CD14-positive monocyte (primary cell): ENCODE measurements around the gene MMRN1. TPM values are rescaled to one million over a fixed set of nuclear protein-coding genes. Genes with fewer than 3 reads are reported as not detected.

ENCODE experiments used
- DNase-seq, 3 donors: peaks; one replicate each; pipeline ENCODE4 v3.0.0-alpha.2; 2011 to 2022
- H2AFZ ChIP-seq: 2 replicates; pipeline ENCODE4 v1.6.0; 2012; ENCODE audit warnings: mild to moderate bottlenecking, low read depth, low read length, inconsistent platforms; ENCODE audit not compliant: insufficient read depth, poor library complexity, severe bottlenecking
- H3K27ac ChIP-seq, 2 donors: 1 replicate in 1 of 2; 2 replicates in 1 of 2; pipeline ENCODE4 v1.5.1; 2012 to 2013; ENCODE audit warnings: low read length in 2 of 2, control low read depth in 1 of 2, inconsistent platforms in 1 of 2, low read depth in 1 of 2, mild to moderate bottlenecking in 1 of 2
- H3K27me3 ChIP-seq, 2 donors: one replicate each; pipeline versions ENCODE4 v1.6.0 to v1.6.1; 2011 to 2013; ENCODE audit warnings: low read length in 2 of 2; ENCODE audit not compliant: control insufficient read depth in 2 of 2, insufficient read depth in 2 of 2
- H3K36me3 ChIP-seq, 2 donors: replicated peaks in 1 of 2; 1 replicate in 1 of 2; 2 replicates in 1 of 2; pipeline versions ENCODE4 v1.5.1 to v1.6.1; 2012 to 2013; ENCODE audit warnings: low read length in 2 of 2, control low read depth in 1 of 2, inconsistent platforms in 1 of 2, mild to moderate bottlenecking in 1 of 2; ENCODE audit not compliant: insufficient read depth in 2 of 2, control insufficient read depth in 1 of 2
- H3K4me1 ChIP-seq, 2 donors: 1 replicate in 1 of 2; 2 replicates in 1 of 2; pipeline versions ENCODE4 v1.5.1 to v1.6.1; 2012 to 2013; ENCODE audit warnings: low read length in 2 of 2, control low read depth in 1 of 2, inconsistent platforms in 1 of 2, mild to moderate bottlenecking in 1 of 2, moderate library complexity in 1 of 2; ENCODE audit not compliant: insufficient read depth in 2 of 2, control insufficient read depth in 1 of 2
- H3K4me2 ChIP-seq: replicated peaks from 2 replicates; pipeline ENCODE3; 2012; ENCODE audit warnings: low read length, moderate library complexity, mild to moderate bottlenecking; ENCODE audit not compliant: poor library complexity, severe bottlenecking; ENCODE audit errors: extremely low read depth
- H3K4me3 ChIP-seq, 3 experiments: fragments of 200-600 bp in 1 of 3; sonication (generic) in 1 of 3; replicated peaks in 1 of 3; 1 replicate in 2 of 3; 2 replicates in 1 of 3; pipeline ENCODE4 v1.5.1; 2011 to 2013; ENCODE audit warnings: low read length in 3 of 3, mild to moderate bottlenecking in 3 of 3, control low read depth in 2 of 3, low read depth in 2 of 3, inconsistent platforms in 1 of 3, moderate library complexity in 1 of 3
- H3K79me2 ChIP-seq: 2 replicates; pipeline ENCODE4 v1.6.0; 2012; ENCODE audit warnings: mild to moderate bottlenecking, control low read depth, inconsistent platforms, low read length, moderate library complexity; ENCODE audit not compliant: insufficient read depth
- H3K9ac ChIP-seq: 2 replicates; pipeline ENCODE4 v1.6.0; 2017; ENCODE audit warnings: low read length, mild to moderate bottlenecking; ENCODE audit not compliant: insufficient read depth, poor library complexity, severe bottlenecking
- H3K9me3 ChIP-seq, 2 donors: replicated peaks in 1 of 2; 1 replicate in 1 of 2; 2 replicates in 1 of 2; pipeline versions ENCODE4 v1.5.1 to v1.6.1; 2012 to 2013; ENCODE audit warnings: low read length in 2 of 2, control low read depth in 1 of 2; ENCODE audit not compliant: control insufficient read depth in 1 of 2, insufficient read depth in 1 of 2
- H4K20me1 ChIP-seq: 2 replicates; pipeline ENCODE4 v1.6.0; 2012; ENCODE audit warnings: mild to moderate bottlenecking, low read length, control low read depth, moderate library complexity; ENCODE audit not compliant: insufficient read depth
- H3K27ac Mint-ChIP-seq, 7 donors: one replicate each; pipeline ENCODE4 v1.8.0; 2020; ENCODE audit warnings: mild to moderate bottlenecking in 7 of 7, mixed read lengths in 7 of 7, moderate library complexity in 6 of 7, inconsistent platforms in 2 of 7
- H3K27me3 Mint-ChIP-seq, 3 donors: one replicate each; pipeline ENCODE4 v1.8.0; 2021 to 2022; ENCODE audit warnings: low read depth in 3 of 3, mild to moderate bottlenecking in 3 of 3, mixed read lengths in 3 of 3, moderate library complexity in 3 of 3, inconsistent platforms in 1 of 3
- H3K36me3 Mint-ChIP-seq, 2 donors: one replicate each; pipeline ENCODE4 v1.8.0; 2020; ENCODE audit warnings: mixed read lengths in 2 of 2, inconsistent platforms in 1 of 2, mild to moderate bottlenecking in 1 of 2
- H3K4me1 Mint-ChIP-seq: one replicate; pipeline ENCODE4 v1.8.0; 2020; ENCODE audit warnings: mild to moderate bottlenecking, mixed read lengths
- H3K4me3 Mint-ChIP-seq, 2 donors: one replicate each; pipeline ENCODE4 v1.8.0; 2020; ENCODE audit warnings: mild to moderate bottlenecking in 2 of 2, mixed read lengths in 2 of 2, moderate library complexity in 1 of 2
- H3K9me3 Mint-ChIP-seq, 7 donors: one replicate each; pipeline ENCODE4 v1.8.0; 2020 to 2022; ENCODE audit warnings: mixed read lengths in 7 of 7, mild to moderate bottlenecking in 6 of 7, moderate library complexity in 6 of 7, inconsistent platforms in 2 of 7
- CTCF ChIP-seq: fragments of 200-600 bp; IDR thresholded peaks from one replicate; pipeline ENCODE4 v1.8.0; 2022; ENCODE audit warnings: antibody characterized with exemption, mild to moderate bottlenecking
- WGBS: methylation state at CpG from one replicate; pipeline ENCODE4 v1.1.5; 2013; ENCODE audit warnings: missing lambda C conversion rate; ENCODE audit not compliant: insufficient coverage; 5-methylcytosine and 5-hydroxymethylcytosine counted together
- intact Hi-C, 2 donors: fragments of 100-400 bp; cut with micrococcal nuclease; formaldehyde crosslinking; loops; one replicate each; pipeline versions ENCODE4 v1.15.0 to v1.15.1; 2023
- polyA plus RNA-seq, 3 donors: library from polyadenylated mRNA; depleted of rRNA in 1 of 3; unstranded in 2 of 3; stranded (reverse) in 1 of 3; fragments of 300-500 nt in 2 of 3; fragments of >200 nt in 1 of 3; fragmentation: Illumina TruSeq in 2 of 3; gene quantifications; 1 replicate in 2 of 3; 2 replicates in 1 of 3; pipeline ENCODE4 v1.2.3, GENCODE V29; 2012 to 2021

MMRN1 gene
- polyA plus RNA-seq, 3 donors, result 0.07 TPM; not detected in 2

GRCh38 chr4:89981789-89982334 is 87.2 kb downstream of the MMRN1 start:
- Mint-ChIP-seq H3K27ac (no peak overlapping the region), H3K4me1 (no peaks in the 10 kb centered on the region), H3K4me3 (no peak overlapping the region), H3K36me3 (no peaks in the 10 kb centered on the region), H3K9me3 (peaks cover 0 to 3% (median 0%) of the 10 kb centered on the region in 7 donors), H3K27me3 (peaks cover 0 to 2% (median 2%) of the 10 kb centered on the region in 3 donors)
- Histone ChIP-seq H3K27me3 (no peaks in the 10 kb centered on the region), H4K20me1 (no peaks in the 10 kb centered on the region), H3K36me3 (no peaks in the 10 kb centered on the region), H3K9me3 (no peaks in the 10 kb centered on the region), H3K79me2 (no peaks in the 10 kb centered on the region), H3K4me2 (no peak overlapping the region), H3K9ac (no peak overlapping the region), H2AFZ (no peak overlapping the region), H3K4me1 (no peaks in the 10 kb centered on the region), H3K27ac (no peak overlapping the region), H3K4me3 (no peak overlapping the region)
- TF ChIP-seq CTCF, result no peak
- DNase-seq, result no peak
- intact Hi-C loops, result no loop called here
- no CpG with 5 or more reads among the region's 2 CpGs for WGBS

DNA sequence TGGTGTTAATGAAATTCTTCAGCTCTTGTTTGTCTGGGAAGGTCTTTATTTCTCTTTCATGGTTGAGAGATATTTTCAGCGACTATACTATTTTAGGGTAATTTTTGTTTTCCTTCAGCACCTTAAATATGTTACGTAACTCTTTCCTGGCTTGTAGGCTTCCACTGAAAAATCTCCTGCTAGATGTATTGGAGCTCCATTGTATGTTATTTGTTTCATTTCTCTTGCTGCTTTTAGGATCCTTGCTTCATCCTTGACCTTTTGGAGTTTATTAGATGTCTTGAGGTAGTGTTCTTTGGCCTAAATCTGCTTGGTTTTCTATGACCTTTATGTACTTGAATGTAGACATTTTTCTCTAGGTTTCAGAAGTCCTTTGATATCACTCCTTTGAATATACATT is 93.6 kb downstream of the MMRN1 start:
- no peaks in the 10 kb centered on the region for H3K4me1 ChIP-seq
- no peaks in the 10 kb centered on the region for H3K79me2 ChIP-seq
- no peaks in the 10 kb centered on the region for H3K9me3 ChIP-seq
- Mint-ChIP-seq H3K36me3 (no peaks in the 10 kb centered on the region), H3K27ac (no peak overlapping the region), H3K27me3 (peaks cover 0 to 1% (median 0%) of the 10 kb centered on the region in 3 donors), H3K4me3 (no peak overlapping the region), H3K9me3 (peaks cover 0 to 11% (median 2%) of the 10 kb centered on the region in 7 donors), H3K4me1 (no peaks in the 10 kb centered on the region)
- H3K36me3 ChIP-seq, result no peaks in the 10 kb centered on the region
- intact Hi-C loops, result no loop called here
- H3K27me3 ChIP-seq, result no peaks in the 10 kb centered on the region
- no peak overlapping the region for H3K9ac ChIP-seq
- no peak overlapping the region for H3K4me2 ChIP-seq
- DNase-seq, result no peak
- no peak overlapping the region for H2AFZ ChIP-seq
- no peaks in the 10 kb centered on the region for H4K20me1 ChIP-seq
- H3K4me3 ChIP-seq, result no peak overlapping the region
- no CpG with 5 or more reads among the region's 2 CpGs for WGBS
- no peak overlapping the region for H3K27ac ChIP-seq
- no peak for TF ChIP-seq CTCF
